ENCODE results near the gene PTPRE. TPM values are rescaled to one million over a fixed set of nuclear protein-coding genes. Genes with fewer than 3 reads are reported as not detected.

PTPRE gene
- total and polyA plus RNA-seq, 9 donors, result 2.1 to 15.5 (median 6.9) TPM

GRCh38 chr10:127920306-127921074 is 13.6 kb downstream of the PTPRE start:
- DNase-seq, result no peak
- intact Hi-C loops (cut with DNase I), result no loop called here
- WGBS, 3 donors, result 87 to 91% (median 88%) methylated on average over 11 of the region's 11 CpGs

GRCh38 chr10:127921075-127921752 is 14.3 kb downstream of the PTPRE start:
- intact Hi-C loops (cut with DNase I), result no loop called here
- Histone ChIP-seq H3K36me3 (no peaks in the 10 kb centered on the region), H3K27me3 (no peaks in the 10 kb centered on the region), H3K4me3 (no peak overlapping the region), H3K27ac (no peak overlapping the region), H3K9me3 (no peaks in the 10 kb centered on the region), H3K4me1 (ENCODE audit: insufficient read depth) (no peaks in the 10 kb centered on the region)
- 92 to 94% (median 93%) methylated on average over 11 of the region's 11 CpGs for WGBS, 3 donors
- no peak for DNase-seq
- TF ChIP-seq POLR2A (IDR thresholded peaks at IDR 0.05), result no peak
- TF ChIP-seq, protein P1, sequence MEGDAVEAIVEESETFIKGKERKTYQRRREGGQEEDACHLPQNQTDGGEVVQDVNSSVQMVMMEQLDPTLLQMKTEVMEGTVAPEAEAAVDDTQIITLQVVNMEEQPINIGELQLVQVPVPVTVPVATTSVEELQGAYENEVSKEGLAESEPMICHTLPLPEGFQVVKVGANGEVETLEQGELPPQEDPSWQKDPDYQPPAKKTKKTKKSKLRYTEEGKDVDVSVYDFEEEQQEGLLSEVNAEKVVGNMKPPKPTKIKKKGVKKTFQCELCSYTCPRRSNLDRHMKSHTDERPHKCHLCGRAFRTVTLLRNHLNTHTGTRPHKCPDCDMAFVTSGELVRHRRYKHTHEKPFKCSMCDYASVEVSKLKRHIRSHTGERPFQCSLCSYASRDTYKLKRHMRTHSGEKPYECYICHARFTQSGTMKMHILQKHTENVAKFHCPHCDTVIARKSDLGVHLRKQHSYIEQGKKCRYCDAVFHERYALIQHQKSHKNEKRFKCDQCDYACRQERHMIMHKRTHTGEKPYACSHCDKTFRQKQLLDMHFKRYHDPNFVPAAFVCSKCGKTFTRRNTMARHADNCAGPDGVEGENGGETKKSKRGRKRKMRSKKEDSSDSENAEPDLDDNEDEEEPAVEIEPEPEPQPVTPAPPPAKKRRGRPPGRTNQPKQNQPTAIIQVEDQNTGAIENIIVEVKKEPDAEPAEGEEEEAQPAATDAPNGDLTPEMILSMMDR (IDR thresholded peaks at IDR 0.05), result no peak
- no peak for TF ChIP-seq EP300 (IDR thresholded peaks at IDR 0.05)

More at GRCh38 chr10:127920306-127921074, 13.6 kb downstream of the PTPRE start:
- Histone ChIP-seq H3K27ac (no peak overlapping the region), H3K4me1 (ENCODE audit: insufficient read depth) (no peaks in the 10 kb centered on the region), H3K36me3 (no peaks in the 10 kb centered on the region), H3K9me3 (no peaks in the 10 kb centered on the region), H3K4me3 (no peak overlapping the region), H3K27me3 (no peaks in the 10 kb centered on the region)
- TF ChIP-seq, protein P1 (IDR thresholded peaks at IDR 0.05), result no peak
- TF ChIP-seq EP300 (IDR thresholded peaks at IDR 0.05) (no peak), POLR2A (IDR thresholded peaks at IDR 0.05) (no peak)

DNA sequence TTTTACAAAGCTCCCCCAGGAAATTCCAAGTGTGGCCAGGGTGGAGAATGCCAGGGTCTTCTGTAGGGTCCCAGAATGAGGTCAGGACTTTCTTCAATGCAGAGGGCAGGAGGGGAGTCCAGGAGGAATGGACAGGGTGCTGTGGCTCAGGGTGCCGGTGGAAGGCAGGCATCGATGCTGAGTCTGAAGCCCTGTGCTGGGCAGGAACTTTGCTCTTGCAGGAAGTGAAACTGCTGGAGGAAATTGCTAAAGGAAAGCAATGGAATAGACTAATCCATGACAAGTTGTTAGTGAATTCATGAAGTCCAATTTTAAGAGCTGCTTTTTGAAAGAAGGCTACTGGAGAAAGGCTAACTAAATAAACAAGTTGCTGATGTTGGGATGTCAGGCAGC is 14.8 kb downstream of the PTPRE start:
- no peak for DNase-seq
- Histone ChIP-seq H3K27ac (no peak overlapping the region), H3K9me3 (no peaks in the 10 kb centered on the region), H3K36me3 (no peaks in the 10 kb centered on the region), H3K4me3 (no peak overlapping the region), H3K4me1 (ENCODE audit: insufficient read depth) (no peaks in the 10 kb centered on the region), H3K27me3 (no peaks in the 10 kb centered on the region)
- TF ChIP-seq EP300 (IDR thresholded peaks at IDR 0.05) (no peak), POLR2A (IDR thresholded peaks at IDR 0.05) (no peak)
- TF ChIP-seq, protein P1 (IDR thresholded peaks at IDR 0.05), result no peak
- intact Hi-C loops (cut with DNase I), result no loop called here
- 80 to 87% (median 83%) methylated on average over 2 of the region's 2 CpGs for WGBS, 3 donors

- WGBS, 3 donors, result 94 to 96% (median 96%) methylated on average over 9 of the region's 9 CpGs
- H3K9me3 ChIP-seq, result no peaks in the 10 kb centered on the region
- H3K27ac ChIP-seq, result no peak overlapping the region
- no peaks in the 10 kb centered on the region for H3K27me3 ChIP-seq
- no peaks in the 10 kb centered on the region for H3K4me1 ChIP-seq (ENCODE audit: insufficient read depth)
- no peak overlapping the region for H3K4me3 ChIP-seq
- DNase-seq, result no peak
- no peaks in the 10 kb centered on the region for H3K36me3 ChIP-seq
- no peak for TF ChIP-seq EP300 (IDR thresholded peaks at IDR 0.05)
- intact Hi-C loops (cut with DNase I), result no loop called here
Measured at GRCh38 chr10:127922206-127922605, 15.3 kb downstream of the PTPRE start.
